Measurements from ENCODE around the gene DDRGK1.

The DDRGK1 gene

DNA sequence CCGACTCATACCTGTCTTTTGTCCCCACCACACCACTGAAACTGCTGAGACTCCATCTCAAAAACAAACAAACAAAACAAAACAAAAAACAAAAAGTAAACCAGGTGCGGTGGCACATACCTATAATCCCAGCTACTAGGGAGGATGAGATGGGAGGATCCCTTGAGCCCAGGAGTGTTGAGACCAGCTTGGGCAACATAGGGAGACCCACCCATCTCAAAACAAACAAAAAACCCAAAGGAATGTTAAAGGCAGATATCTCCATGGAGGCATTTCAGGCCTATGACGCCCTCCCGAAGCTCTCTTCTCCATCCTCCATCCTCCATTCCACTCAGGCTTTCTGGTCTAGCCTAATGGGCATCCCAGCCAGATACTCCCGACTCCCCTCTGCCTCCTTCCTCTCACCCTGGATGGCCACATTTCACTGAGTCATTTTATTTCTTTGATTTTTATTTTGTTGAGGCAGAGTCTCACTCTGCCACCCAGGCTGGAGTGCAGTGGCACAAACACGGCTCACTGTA is 37.8 kb upstream of the DDRGK1 start:
- no peaks in the 10 kb centered on the region for H3K9me3 Mint-ChIP-seq
- peaks cover 89% of the 10 kb centered on the region for H3K27me3 Mint-ChIP-seq (ENCODE audit: low read depth)
- H3K4me1 Mint-ChIP-seq = peaks cover 7% of the 10 kb centered on the region
- H3K27ac Mint-ChIP-seq = no peak overlapping the region
- TF ChIP-seq, protein P1, sequence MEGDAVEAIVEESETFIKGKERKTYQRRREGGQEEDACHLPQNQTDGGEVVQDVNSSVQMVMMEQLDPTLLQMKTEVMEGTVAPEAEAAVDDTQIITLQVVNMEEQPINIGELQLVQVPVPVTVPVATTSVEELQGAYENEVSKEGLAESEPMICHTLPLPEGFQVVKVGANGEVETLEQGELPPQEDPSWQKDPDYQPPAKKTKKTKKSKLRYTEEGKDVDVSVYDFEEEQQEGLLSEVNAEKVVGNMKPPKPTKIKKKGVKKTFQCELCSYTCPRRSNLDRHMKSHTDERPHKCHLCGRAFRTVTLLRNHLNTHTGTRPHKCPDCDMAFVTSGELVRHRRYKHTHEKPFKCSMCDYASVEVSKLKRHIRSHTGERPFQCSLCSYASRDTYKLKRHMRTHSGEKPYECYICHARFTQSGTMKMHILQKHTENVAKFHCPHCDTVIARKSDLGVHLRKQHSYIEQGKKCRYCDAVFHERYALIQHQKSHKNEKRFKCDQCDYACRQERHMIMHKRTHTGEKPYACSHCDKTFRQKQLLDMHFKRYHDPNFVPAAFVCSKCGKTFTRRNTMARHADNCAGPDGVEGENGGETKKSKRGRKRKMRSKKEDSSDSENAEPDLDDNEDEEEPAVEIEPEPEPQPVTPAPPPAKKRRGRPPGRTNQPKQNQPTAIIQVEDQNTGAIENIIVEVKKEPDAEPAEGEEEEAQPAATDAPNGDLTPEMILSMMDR (IDR thresholded peaks at IDR 0.05; ENCODE audit: unreplicated experiment in 3 of 3) = no peak
- no peaks in the 10 kb centered on the region for H3K36me3 Mint-ChIP-seq (ENCODE audit: low read depth)
- H3K4me3 Mint-ChIP-seq = peak overlapping the region in 2 of 3 experiments; percentile 4 to 41

DNA sequence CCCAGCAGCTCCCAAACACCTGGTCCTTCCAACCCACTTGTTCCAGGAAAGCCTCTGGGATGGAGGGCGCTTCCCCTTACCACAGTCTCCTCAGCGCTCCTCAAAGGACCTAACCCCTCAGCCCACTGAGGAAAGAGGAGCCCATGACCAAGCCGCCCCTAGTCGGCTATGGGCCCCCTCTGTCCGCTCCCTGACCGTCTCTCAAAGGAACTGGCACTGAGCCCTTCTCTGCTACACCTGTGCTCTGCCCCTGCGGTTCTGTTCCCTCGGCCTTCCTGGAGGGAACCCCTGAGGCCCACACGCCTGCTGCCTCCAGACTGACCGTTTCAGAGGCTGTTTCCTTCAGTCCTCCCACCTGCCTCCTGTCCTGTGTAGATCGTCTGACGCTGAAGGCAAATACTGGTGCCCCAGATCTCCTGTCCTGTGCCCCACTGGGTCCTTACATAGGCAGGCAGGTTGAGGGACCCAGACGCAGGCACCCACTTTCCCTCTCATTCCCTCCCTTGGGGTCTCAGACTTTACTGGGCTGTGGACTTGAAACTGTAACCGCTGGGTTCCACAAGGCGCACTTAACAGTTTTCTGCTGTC is 36.4 kb upstream of the DDRGK1 start:
- Mint-ChIP-seq H3K27ac (no peak overlapping the region), H3K4me3 (peak overlapping the region; percentile 67 to 90 (median 78)), H3K9me3 (no peaks in the 10 kb centered on the region), H3K27me3 (ENCODE audit: low read depth) (peaks cover 92% of the 10 kb centered on the region), H3K4me1 (peaks cover 7% of the 10 kb centered on the region), H3K36me3 (ENCODE audit: low read depth) (no peaks in the 10 kb centered on the region)
- TF ChIP-seq, protein P1 (IDR thresholded peaks at IDR 0.05; ENCODE audit: unreplicated experiment in 3 of 3) = no peak

DNA sequence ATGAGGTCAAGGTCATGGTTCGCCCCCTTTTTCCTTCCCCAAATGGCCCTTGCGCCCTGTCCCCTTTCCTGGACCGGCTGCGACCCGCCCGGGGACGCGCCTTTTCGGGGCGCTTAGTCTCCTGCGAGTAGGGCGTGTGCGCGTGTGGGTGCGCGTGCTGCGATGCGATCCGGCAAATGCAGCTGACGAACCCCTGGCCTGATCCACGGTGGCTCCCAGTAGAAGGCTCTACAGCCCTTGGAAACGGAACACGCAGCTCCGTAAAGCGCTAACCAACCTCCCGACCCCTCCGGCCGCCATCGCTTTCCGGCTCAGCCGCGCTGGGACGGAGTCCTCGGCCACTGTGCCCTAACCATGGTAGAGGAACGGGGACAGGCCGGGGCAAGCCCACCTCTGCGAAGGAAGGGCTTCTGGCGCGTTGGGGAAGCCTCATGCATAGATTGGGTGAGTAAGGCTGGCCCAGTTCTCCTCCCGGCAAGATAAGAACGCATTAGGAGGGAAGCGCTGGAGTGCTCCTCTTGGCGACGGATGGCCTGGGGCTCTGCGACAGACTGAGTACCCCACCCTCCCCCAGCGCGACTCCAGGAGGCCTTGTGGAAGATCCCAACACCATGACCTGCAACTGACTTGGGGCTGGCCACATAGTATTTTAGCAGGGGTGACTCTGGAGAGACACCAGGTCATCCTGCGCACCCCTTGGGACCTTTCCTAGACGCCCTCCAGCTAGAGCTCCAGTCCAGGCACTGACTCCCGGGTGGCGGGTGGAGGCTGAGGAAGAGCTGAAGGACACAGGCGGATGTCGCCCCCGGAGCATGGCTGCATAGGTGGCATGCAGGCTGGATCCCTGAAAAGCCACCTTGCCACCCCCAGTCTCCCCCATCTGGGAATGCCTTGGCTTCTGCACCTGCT is 35.6 kb upstream of the DDRGK1 start:
- Mint-ChIP-seq H3K4me1 (peaks cover 7% of the 10 kb centered on the region), H3K9me3 (no peaks in the 10 kb centered on the region), H3K27me3 (ENCODE audit: low read depth) (peaks cover 94% of the 10 kb centered on the region), H3K4me3 (peak overlapping the region; percentile 89 to 92 (median 90)), H3K27ac (no peak overlapping the region), H3K36me3 (ENCODE audit: low read depth) (no peaks in the 10 kb centered on the region)
- TF ChIP-seq, protein P1 (IDR thresholded peaks at IDR 0.05; ENCODE audit: unreplicated experiment in 3 of 3) = no peak

DNA sequence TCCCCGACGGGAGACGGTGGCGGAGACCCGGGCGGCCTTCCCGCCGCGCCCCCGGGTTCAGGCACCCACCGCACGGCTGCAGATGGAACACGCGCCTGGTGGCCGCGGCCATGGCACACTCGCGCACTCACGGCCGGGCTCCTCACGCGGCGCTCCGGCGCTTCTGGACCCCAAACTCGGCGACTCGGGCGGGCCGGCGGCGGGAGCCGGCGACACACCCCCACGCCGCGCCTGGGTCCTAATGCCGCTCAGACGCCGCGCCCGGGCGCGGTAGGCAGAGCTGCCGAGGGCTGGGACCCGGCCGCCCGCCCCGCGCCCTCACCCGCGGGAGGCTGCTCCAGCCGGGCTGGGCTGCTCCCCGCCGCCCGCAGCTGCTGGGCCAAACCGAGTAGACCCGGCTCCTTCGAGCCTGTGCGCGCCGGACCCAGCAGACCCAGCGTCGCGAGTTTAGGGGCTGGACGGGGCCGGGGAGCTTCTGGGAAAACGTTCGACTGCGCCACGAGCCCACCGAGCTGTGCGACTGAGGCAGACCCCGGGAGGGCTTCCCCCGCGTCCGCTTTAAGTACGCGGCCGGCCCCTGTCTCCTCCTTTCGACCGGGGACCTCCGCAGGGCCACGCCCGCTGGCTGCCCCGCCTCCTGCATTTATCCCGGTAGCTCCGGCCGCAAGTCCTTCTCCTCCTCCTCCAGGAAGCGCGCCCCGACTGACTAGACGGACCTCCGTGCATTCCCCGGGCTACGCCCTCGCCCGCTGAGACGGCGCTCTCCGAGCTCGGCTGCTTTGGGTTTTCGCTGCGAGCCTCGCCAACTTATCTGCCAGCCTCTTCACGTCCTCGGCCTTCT is 34.8 kb upstream of the DDRGK1 start, which contains the start of gene SLC4A11:
Gene SLC4A11 (minus strand): TSS at position 165 of the 841 bp plus-strand sequence. CDS start 53 bp downstream, at position 112.
- H3K27ac Mint-ChIP-seq = no peak within 1 kb of the TSS
- no peaks in the 10 kb centered on the region for H3K9me3 Mint-ChIP-seq
- TF ChIP-seq, protein P1 (IDR thresholded peaks at IDR 0.05; ENCODE audit: unreplicated experiment in 3 of 3) = no peak
- H3K36me3 Mint-ChIP-seq (ENCODE audit: low read depth) = no peaks in the 10 kb centered on the region
- H3K4me3 Mint-ChIP-seq = peak within 1 kb of the TSS; percentile 89 to 92 (median 90)
- peaks cover 7% of the 10 kb centered on the region for H3K4me1 Mint-ChIP-seq
- H3K27me3 Mint-ChIP-seq (ENCODE audit: low read depth) = peaks cover 92% of the 10 kb centered on the region

DNA sequence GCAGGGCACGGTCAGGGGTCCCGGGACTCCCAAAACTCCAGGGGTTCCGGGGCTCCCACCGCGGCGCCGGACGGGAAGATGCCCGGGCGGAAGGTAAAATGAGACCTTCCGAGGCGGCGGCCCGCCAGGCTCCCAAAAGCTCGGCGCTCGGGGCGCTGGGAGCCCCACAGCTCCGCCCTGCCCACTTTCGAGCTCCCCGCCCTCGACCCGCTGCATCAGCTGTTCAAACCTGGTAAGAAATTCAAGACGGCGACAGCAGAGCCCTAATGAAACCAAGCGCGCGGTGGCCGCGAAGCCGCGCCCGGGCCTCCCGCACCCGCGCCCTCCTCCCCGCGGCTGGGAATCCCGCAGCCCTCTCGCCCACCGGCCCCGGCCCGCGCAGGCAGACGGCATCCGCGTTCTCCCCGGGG is 34.1 kb upstream of the DDRGK1 start:
- TF ChIP-seq, protein P1 (IDR thresholded peaks at IDR 0.05; ENCODE audit: unreplicated experiment in 3 of 3) = no peak
- Mint-ChIP-seq H3K36me3 (ENCODE audit: low read depth) (no peaks in the 10 kb centered on the region), H3K4me3 (peak overlapping the region; percentile 76 to 82 (median 79)), H3K27me3 (ENCODE audit: low read depth) (peaks cover 86% of the 10 kb centered on the region), H3K4me1 (peaks cover 7% of the 10 kb centered on the region), H3K9me3 (no peaks in the 10 kb centered on the region), H3K27ac (no peak overlapping the region)
